T-helper 1 cell (primary cell): ENCODE measurements around the gene NOL11.
A peak's percentile ranks its signal among the peaks of the same experiment; 100 is the strongest.
"Not testable (repeated sequence)": the region's sequence is repeated elsewhere in the genome, so short reads cannot be mapped to it uniquely, and the experiment has no call there.

Experiments
- DNase-seq, 5 donors: peaks; one replicate each; pipeline ENCODE4 v3.0.0-alpha.2; 2012 to 2020
- total RNA-seq, 4 donors: gene quantifications; one replicate each; lab custom pipeline; 2026; lab: John Stamatoyannopoulos, UW

The NOL11 gene
- 49.0 to 87.5 (median 62.8) reads per million in 4 donors for total RNA-seq

DNA sequence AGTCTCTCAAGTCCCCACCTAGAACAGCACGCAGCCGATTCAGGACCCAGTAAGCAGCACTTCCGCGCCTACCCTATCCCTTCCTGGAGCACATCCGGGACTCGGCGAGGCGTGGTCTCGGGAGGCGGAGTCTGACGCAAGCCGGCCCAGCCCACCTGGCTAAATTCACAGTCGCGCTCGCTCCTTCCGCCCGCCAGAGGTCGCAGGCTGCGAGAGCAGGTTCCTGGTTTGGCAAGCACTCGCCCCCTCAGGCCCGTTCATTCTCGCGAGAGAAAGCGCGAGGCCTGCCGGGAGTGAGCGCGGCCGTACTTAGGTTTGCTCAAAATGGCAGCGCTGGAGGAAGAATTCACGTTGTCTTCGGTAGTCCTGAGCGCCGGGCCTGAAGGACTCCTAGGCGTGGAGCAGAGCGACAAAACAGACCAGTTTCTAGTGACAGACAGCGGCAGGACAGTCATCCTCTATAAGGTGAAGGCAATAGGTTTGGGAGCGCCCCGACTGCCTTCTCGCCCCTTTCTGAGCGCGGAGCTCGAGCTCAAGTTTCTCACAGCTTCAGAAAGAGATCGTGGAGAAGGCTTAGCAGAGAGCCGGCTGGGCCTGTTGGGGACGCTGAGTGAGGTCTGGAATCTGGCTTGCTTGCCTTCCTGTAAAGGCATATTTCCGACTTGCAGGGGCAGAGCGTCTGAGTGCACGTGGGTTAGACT lies at the start of gene NOL11:
NOL11 (plus strand) TSS at position 313 of the 701 bp plus-strand sequence; CDS start at position 325, 12 bp downstream.
- DNase-seq, result peak; percentile 98 to 99 (median 99)

DNA sequence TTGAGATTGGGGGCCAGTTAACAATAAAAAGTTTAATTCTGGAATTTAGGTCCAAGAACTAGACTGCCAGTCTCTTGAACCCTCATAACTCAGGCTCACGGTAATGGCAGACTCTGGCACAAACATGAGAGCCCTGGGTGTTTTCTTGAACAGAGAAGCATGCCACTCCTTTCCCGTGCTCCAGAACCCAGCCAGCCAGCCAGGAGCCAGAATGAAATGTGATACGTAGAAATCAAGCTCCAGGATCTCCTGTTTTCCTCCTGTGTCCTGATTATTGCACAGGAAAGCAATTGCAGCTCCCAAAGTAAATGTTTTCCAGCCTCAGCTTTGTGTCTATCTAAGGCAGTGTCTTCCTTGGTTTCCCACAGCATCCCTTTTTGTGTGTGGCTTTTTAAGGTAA lies 46.2 kb upstream of the NOL11 start:
- DNase-seq, result no peak

DNA sequence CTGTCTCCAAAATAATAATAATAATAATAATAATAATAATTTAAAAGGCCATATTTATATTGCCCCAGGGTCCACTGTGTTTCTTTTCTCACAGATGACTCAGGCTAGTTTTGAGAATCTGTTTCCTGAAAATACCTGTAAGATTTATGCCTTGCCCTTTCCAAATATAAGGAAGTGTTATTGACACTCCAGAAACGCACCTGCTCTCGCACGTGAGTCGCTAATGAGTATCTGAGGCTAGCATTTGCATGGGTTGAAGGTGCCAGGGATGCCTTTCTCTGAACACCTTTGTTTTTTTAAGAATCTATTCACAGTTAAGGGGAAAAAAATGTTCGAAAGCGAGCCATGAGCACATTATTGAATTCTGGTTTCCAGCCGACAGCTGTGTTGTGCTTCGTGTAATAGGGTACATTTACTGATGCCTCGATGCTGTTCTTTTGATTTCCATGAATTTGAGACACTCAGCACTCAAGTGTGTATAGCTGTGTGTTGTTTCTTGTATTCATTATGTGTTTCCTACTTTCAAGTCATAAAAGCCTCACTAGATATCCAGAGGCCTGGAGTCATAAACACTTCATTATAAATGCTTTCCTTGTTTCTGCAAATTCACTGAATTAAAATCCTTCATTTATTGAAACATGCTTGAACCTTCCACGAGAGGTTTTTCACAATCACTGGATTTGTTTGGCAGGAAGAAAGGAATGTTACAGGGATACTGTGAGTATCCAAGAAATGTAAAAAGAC lies 45.0 kb upstream of the NOL11 start:
- DNase-seq, result no peak

DNA sequence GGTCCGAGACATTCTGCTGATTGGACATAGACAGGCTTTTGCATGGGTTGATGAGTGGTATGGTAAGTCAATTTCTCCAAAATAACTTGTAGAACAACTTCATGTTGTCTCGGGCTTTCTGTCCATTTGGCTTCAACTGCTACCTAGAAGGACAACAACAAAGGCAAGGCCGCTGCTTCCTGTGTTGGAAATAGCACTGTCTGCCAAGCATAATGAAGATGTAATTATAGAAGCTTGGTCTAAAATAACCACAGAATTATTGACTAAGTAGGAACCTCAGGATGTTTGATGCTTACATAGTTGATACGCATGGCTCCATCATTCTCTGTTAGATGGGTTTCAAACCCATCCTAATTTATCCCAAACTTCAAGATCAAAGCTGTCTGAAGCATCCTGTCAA lies 42.3 kb upstream of the NOL11 start:
- no peak for DNase-seq

GRCh38 chr17:67676305-67676704 lies 41.4 kb upstream of the NOL11 start:
- DNase-seq, result no peak

DNA sequence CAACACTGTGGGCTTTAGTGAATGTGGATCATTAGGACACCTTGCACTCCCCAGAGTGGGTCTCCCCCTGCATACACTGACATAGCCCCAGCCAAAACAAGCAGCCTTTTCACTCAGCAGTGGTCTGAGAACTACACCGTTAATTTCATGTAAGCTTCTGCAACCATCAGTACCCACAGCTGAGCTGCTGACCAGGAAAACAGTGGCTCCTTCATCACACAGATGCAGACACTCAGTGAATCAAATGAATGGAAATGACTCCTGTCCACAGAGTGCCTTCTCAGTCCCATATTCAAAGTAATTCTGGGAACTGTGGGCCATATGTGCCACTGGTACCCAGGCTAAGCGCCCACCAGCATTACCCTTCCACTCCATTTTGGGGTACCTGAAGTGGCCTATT lies 39.3 kb upstream of the NOL11 start:
- DNase-seq, result no peak

GRCh38 chr17:67679225-67679624 lies 38.5 kb upstream of the NOL11 start:
- no peak for DNase-seq

- no peak for DNase-seq
These were observed 38.0 kb upstream of the NOL11 start for GRCh38 chr17:67679721-67680120.

DNA sequence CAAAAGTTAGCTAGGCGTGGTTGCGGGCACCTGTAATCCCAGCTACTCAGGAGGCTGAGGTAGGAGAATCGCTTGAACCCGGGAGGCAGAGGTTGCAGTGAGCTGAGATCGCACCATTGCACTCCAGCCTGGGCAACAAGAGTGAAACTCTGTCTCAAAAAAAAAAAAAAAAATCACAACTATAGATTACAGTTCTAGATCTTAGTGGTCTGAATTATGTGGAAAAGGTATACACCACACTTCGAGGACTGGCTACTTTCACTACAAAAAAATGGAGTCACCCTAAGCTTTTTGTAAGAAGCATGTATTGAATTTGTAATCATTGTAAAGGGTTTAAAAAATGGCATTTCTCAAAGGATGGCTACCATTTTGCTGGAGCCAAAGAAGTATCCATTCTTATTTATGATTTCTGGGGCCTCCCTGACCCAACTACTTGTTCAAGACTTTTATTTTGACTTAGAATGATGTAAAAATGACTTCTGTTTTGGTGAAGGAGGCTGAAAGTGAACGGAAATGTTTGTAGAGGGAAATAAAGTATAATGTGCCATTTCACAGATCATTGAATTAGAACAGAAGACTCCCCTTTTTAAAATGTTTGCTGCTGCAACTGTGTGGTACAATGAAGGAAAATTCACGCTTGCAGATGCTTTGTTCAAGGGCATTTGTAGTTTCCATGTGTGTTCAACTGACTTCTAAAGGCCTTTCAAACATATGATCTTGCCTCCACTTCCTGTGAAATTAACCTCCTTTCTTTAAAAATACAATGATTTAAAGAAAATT lies 37.1 kb upstream of the NOL11 start:
- DNase-seq, result no peak

DNA sequence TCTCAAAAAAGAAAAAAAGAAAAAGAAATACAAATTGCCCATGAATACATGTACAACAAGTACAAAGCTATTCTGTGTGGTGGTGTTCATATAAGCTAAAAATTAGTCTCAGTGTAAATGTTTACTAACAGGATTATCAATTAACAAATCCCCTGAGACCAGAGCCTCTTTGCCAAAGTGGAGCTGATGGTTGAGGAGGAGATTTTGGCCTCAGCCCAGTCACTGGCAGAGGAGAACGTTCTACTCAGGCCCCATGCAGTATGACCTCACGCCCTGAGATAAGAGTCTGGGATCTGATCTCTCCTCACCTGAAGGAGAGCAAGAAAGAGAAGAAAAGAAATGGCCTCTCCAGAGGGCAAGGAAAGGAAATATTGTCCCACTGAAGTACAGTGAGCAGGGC lies 35.5 kb upstream of the NOL11 start:
- DNase-seq, result no peak

DNA sequence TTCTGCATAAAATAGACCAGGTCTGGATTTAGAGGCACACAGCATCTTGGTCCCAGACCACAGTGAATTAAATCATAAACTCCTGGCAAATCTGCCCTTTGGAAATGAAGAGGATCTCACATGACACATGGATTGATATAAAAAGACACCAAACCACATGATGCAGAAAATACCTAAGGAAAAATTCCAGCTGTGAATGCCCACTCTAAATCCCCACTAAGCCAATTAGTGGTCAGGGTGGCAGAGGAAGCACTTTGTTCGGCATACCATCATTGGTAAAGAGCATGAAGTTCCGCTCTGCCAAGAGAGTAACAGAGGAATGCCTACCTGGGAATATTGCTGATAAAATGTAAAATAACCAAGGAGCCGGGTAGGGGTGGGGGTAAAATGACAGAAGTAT lies 32.4 kb upstream of the NOL11 start:
- no peak for DNase-seq

- DNase-seq, result no peak
These were observed 31.5 kb upstream of the NOL11 start for GRCh38 chr17:67686241-67686640.

- DNase-seq, result no peak
These were observed 30.2 kb upstream of the NOL11 start for GRCh38 chr17:67687511-67687910.

DNA sequence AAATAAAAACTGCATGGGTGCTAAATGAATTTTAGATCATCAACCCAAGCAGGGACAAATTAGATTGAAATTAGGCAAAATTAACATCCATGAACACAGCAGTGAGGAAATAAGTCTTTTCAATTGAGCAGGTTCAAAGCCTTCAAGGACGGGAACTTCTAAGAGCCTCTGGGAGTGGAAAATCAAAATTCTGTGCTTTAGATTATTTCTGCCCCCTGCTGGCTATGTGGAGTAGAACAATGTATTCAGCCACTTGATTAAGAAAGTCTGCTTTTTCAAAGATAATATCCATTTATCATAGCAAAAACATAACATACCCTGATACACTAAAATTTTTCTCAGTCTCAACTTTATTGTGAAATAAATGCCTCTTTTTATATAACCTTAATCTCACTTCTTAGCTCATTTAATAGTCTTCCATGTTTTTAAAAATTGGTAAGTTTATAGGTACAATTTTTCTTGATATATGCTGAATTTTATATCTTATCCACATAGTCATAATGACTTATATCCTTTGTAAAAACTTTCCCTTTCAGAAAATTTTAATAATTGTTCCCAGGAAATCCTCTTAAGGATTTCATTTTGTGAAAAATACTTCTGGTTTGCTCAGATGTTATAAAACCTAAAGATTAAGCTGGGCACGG lies 28.1 kb upstream of the NOL11 start:
- DNase-seq, result peak in 4 of 5 donors; percentile 16 to 55 (median 40)

- no peak for DNase-seq
These were observed 23.9 kb upstream of the NOL11 start for GRCh38 chr17:67693811-67694210.

DNA sequence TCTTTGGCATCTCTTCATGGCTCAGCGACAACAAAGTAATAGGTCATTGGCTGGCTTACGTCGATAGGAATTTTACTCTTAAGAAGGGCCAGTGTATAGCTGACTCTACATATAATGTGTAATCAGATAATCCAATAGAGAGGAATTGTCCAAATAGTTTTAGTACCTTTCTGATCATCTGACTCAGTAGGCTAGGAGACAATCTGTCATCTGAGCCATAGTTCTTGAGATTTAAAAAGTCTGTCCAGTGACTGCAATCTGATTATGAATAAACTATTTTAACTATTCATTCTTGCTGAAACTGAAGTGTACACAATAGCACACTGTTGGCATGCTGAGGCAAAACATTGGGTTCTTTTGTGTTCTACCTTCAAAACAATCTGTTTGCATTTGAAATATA lies 21.4 kb upstream of the NOL11 start:
- DNase-seq, result no peak

DNA sequence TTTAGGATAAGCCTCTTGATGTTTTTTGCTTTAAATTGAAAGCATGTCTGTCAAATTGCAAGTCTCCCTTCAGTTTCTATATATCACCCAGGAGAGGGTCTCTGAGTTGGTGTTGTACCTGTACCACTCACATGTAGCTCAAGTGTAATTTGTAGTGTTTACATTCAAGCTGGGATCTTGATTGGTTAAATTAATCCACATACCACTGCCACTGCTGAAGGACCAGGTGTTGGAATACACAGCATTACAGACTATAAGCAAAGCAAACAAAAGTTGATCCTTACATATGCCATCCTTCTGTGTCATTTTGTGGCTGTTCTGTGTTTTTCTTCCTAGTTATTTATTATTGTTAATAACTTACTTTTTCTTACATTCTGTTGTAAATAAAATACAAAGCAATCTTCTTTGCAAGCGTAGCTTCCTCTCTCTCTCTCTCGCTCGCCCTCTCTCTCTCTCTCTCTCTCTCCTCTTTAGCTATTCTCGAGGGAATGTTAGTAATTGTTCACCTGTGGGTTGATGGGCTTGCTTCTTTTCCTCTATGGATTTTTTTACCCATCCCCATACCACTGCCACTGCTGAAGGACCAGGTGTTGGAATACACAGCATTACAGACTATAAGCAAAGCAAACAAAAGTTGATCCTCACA lies 20.8 kb upstream of the NOL11 start:
- no peak for DNase-seq

DNA sequence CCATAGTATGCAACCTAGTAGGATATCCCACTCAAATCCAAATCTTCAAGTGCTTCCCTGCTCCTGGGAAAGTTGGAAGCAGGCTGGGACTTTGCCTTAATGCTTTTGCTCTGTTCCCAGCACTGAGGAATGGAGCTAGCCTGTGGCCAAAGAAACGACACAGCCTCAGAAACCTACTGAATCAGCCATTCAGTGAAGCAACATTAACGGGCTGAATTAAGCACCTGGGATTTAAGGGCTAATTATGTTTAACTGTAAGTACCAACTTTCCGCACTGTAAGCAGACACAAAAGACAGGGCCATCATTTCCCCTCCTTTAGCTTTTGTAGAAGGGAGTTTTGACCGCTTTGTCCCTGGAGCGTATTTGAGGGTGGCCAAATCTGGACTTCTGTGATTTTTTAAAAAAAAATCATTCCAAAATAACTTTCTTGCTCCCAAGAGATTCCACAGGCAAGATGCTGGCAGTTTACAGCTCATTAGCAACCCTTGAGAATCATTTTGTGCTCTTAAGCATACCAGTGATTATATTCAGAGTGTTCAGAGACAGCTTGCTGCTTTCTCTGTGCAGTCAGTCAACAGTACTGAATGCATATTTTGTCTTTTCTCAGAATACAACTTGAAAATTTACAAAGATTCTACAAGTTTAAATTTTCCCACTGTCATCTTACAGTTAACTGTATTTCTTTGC lies 17.6 kb upstream of the NOL11 start:
- no peak for DNase-seq

DNA sequence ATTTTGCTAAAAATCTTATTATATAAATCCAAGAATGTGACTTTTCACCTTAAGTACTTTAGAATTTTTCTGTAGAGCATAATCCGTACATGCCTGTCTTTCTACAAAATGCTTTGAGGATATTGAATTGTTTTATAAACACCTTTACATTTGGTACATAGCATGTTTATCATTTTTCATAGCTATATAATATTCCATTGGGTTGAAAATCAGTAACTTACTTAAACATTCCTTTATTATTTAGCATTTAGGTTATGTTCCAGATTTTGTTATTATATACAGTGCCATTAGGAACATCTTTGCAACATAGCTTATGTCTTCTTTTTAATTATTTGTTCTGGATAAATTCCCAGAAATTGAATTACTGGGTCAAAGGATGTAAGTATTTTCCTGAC lies 17.0 kb upstream of the NOL11 start:
- DNase-seq, result no peak

GRCh38 chr17:67702861-67703260 lies 14.9 kb upstream of the NOL11 start:
- DNase-seq, result not testable (repeated sequence)

- DNase-seq, result no peak
These were observed 10.3 kb upstream of the NOL11 start for GRCh38 chr17:67707442-67707841.

DNA sequence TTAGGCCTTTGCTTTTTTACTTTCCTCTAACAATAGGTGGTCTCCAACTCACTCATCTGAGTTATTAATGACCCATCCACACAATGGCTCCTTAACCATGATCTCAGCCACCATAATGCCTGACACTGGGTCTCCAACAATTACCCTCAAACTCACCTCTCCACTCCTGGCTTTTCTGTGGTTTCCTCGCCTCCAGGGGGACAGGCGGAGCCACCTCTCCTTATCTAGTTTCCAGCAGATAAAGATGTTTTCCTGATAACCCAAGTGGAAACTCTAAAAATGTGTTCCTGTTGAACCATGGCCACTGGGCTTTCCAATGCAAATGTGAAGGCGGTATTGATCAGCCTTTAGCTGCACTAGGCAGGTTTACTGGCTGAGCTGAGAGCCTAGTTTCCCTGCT lies 9.4 kb upstream of the NOL11 start:
- no peak for DNase-seq
